Loucy (cell line): Measurements from ENCODE around the gene CNTN5.

Source experiments
- CTCF ChIP-seq: fragments of 200-600 bp; sonication (generic); conservative IDR thresholded peaks from 2 replicates; pipeline ENCODE4 v1.5.1; 2014; ENCODE audit warnings: mild to moderate bottlenecking, antibody characterized with exemption, low read length
- EZH2phosphoT487 ChIP-seq: fragments of 200-600 bp; IDR thresholded peaks from 2 replicates; pipeline ENCODE4 v1.6.1; 2018; ENCODE audit warnings: antibody characterized with exemption, mild to moderate bottlenecking, moderate library complexity, borderline replicate concordance

- TF ChIP-seq CTCF: no peak
- no peak for TF ChIP-seq EZH2phosphoT487
Observed at GRCh38 chr11:99687320-99687719, 666.6 kb downstream of the CNTN5 start.
